Head of caudate nucleus (tissue), 42 donors: ENCODE results near the gene MILR1.
A peak's percentile ranks its signal among the peaks of the same experiment; 100 is the strongest.
"Not testable (repeated sequence)": the region's sequence is repeated elsewhere in the genome, so short reads cannot be mapped to it uniquely, and the experiment has no call there.

Experiments
- DNase-seq, 42 donors: peaks; one replicate each; pipeline versions ENCODE4 v3.0.0 to v3.0.0-alpha.2; 2020 to 2021; ENCODE audit warnings: mixed read lengths in 7 of 42
- intact Hi-C: fragments of 100-400 bp; cut with DNase I; formaldehyde crosslinking; loops from one replicate; pipeline ENCODE4 v1.15.0; 2022

Gene MILR1

GRCh38 chr17:64448665-64449512 is at the start of gene MILR1:
TSS of gene MILR1 (plus strand) at chr17:64449115. CDS start at chr17:64449169, 54 bp downstream.
- intact Hi-C loops = no loop called here
- DNase-seq = peak in 12 of 42 donors; percentile 8 to 43 (median 16)

- intact Hi-C loops = no loop called here
- no peak for DNase-seq
Measured at GRCh38 chr17:64399767-64400156, 49.2 kb upstream of the MILR1 start.

- intact Hi-C loops = no loop called here
- no peak for DNase-seq
Measured at GRCh38 chr17:64400642-64401041, 48.3 kb upstream of the MILR1 start.

- intact Hi-C loops = no loop called here
- DNase-seq = no peak
Measured at GRCh38 chr17:64401244-64401860, 47.6 kb upstream of the MILR1 start.

- intact Hi-C loops = no loop called here
- DNase-seq = no peak
Measured at GRCh38 chr17:64401941-64402340, 47.0 kb upstream of the MILR1 start.

GRCh38 chr17:64402469-64402868 is 46.4 kb upstream of the MILR1 start:
- intact Hi-C loops = no loop called here
- no peak for DNase-seq

- DNase-seq = peak in 11 of 42 donors; percentile 11 to 77 (median 34)
- intact Hi-C loops = no loop called here
Measured at GRCh38 chr17:64403881-64404460, 44.9 kb upstream of the MILR1 start.

- DNase-seq = no peak
- intact Hi-C loops = no loop called here
Measured at GRCh38 chr17:64406321-64407200, 42.4 kb upstream of the MILR1 start.

GRCh38 chr17:64410750-64411490 is 38.0 kb upstream of the MILR1 start:
- DNase-seq = no peak
- intact Hi-C loops = no loop called here

- DNase-seq = peak; percentile 45 to 91 (median 73)
- intact Hi-C loops = no loop called here
Measured at GRCh38 chr17:64411999-64412771, 36.7 kb upstream of the MILR1 start.

GRCh38 chr17:64412944-64413381 is 36.0 kb upstream of the MILR1 start:
- DNase-seq = no peak
- intact Hi-C loops = no loop called here

GRCh38 chr17:64413513-64413912 is 35.4 kb upstream of the MILR1 start:
- DNase-seq = no peak
- intact Hi-C loops = no loop called here

GRCh38 chr17:64418506-64419339 is 30.2 kb upstream of the MILR1 start:
- DNase-seq = peak in 8 of 42 donors; percentile 15 to 64 (median 23)
- intact Hi-C loops = loop anchor here (5.0 kb wide), 1 partner anchor 96 kb away; no protein-coding TSS in a partner anchor

GRCh38 chr17:64420143-64420670 is 28.7 kb upstream of the MILR1 start:
- DNase-seq = peak in 15 of 42 donors; percentile 13 to 74 (median 41)
- intact Hi-C loops = no loop called here

- intact Hi-C loops, DNase-seq: not testable (repeated sequence)
Measured at GRCh38 chr17:64422121-64422520, 26.8 kb upstream of the MILR1 start.

GRCh38 chr17:64423881-64424280 is 25.0 kb upstream of the MILR1 start:
- intact Hi-C loops = no loop called here

More at GRCh38 chr17:64423881-64424280, 25.0 kb upstream of the MILR1 start:
- DNase-seq = no peak
